Stimulated activated CD4-positive, alpha-beta T cell treated with anti-CD3 and anti-CD28 coated beads, Interleukin-4, amount 100 ng/mL, for 1 hour (primary cell): Measurements from ENCODE around the gene ADAMTS2.

Source experiments
- DNase-seq: peaks from one replicate; pipeline ENCODE4 v3.0.0-alpha.2; 2020

The ADAMTS2 gene

GRCh38 chr5:179310439-179311090 is 34.7 kb downstream of the ADAMTS2 start:
- no peak for DNase-seq

GRCh38 chr5:179309751-179310320 is 35.4 kb downstream of the ADAMTS2 start:
- DNase-seq, result no peak

DNA sequence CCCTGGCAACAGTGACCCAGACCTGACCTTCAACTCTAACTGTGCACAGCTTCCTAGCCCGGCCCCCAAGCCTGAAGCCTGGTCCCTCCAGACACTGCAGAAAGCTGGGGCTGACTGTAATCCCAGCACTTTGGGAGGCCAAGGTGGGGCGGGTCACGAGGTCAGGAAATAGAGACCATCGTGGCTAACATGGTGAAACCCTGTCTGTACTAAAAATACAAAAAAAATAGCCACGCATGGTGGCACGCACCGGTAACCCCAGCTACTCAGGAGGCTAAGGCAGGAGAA is 35.9 kb downstream of the ADAMTS2 start:
- no peak for DNase-seq

- DNase-seq, result no peak
These were observed 36.5 kb downstream of the ADAMTS2 start for GRCh38 chr5:179308563-179309382.

DNA sequence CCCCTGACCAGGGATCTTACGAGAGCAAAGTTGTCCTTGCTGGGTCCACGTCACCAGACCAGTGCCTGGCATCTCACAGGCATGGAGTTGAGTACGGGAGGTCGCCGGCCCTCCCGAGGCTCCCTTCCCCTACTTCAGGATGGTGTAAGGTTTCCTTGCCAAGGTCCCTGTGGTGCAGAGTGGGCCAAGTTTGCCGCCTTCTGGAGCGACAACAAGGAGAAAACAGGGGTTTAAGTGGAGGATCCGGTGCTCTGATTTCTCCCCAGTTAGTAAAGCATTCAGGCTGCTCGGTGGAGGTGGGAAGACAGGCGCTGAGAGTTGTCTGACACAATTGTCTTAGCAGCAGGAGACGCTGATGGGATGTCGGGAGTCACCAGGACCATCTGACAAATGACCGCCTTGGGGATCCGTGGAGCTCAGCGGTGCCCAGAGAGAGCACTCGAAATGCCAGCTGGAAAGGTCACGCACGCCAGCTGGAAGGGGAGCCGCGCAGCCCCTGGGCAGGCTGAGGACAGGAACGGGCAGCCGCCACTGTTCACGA is 37.3 kb downstream of the ADAMTS2 start:
- DNase-seq, result no peak

DNA sequence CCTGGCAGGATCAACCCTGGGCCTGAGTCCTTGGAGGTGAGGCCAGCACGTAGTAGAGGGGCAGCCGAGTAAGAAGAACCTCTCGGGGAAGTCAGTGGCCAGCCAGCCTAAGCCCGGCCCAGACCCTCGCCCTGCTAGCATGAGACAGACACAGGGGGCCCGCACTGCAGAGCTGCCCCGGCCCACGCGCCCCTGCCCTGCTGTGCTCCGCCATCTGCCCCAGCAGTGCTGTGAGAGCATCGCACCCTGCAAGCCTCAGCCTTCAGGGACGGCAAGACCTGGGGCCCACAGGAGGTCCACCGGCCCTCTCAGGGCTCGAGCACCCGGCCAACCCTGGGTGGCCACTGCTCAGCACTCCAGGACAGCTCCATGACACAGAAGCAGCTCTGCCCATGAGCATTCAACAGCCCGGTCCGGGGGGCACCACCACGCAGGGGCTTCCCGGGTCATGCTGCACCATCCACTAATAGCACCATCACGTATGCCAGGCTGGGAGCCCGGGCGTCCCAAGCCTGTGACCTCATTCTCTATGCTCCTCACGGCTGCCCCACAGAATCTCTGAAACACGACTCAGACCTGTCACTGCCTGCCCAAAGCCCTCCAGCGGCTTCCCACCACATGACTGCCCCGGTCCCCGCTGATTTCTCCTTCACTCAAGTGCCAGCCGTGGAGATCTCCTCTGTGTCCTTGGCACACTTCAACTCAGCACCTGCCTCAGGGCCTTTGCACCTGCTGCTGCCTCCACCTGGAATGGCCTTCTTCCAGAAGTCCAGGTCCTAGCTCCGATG is 38.1 kb downstream of the ADAMTS2 start:
- DNase-seq, result no peak

- DNase-seq, result no peak
These were observed 38.9 kb downstream of the ADAMTS2 start for GRCh38 chr5:179306191-179307012.

- DNase-seq, result no peak
These were observed 40.4 kb downstream of the ADAMTS2 start for GRCh38 chr5:179304871-179305270.

GRCh38 chr5:179304466-179304865 is 40.8 kb downstream of the ADAMTS2 start:
- DNase-seq, result no peak

- DNase-seq, result no peak
These were observed 41.6 kb downstream of the ADAMTS2 start for GRCh38 chr5:179303451-179304200.

DNA sequence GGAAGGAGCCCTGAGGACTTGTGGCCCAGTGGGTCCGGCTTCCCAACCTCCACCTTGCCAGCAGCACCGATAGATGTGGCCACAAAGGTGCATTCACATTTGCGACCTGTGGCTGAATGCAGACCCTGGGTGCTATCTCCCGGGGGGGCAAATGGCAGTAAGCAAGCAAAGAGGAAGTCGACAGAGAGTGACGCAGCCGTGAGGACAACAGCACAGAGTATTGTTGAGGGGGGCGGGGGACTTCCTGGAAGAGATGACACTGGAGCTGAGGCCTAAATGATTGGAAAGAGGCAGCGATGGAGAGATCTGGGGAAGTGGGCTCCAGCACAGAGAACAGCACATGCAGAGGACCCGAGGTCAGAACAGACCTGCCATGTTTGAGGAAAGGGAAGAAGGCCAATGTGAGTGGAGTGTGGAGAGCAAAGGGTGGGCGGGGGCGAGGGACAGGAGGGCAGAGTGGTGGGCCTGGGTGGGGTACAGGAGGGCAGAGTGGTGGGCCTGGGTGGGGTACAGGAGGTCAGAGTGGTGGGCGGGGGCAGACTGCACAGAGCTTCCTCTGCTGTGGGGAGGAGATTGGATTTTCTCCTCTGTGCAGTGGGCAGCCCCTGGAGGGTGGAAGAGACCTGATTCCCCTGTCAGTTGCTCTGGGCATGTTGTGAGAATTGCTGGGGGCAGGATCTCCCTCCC is 42.6 kb downstream of the ADAMTS2 start:
- no peak for DNase-seq

DNA sequence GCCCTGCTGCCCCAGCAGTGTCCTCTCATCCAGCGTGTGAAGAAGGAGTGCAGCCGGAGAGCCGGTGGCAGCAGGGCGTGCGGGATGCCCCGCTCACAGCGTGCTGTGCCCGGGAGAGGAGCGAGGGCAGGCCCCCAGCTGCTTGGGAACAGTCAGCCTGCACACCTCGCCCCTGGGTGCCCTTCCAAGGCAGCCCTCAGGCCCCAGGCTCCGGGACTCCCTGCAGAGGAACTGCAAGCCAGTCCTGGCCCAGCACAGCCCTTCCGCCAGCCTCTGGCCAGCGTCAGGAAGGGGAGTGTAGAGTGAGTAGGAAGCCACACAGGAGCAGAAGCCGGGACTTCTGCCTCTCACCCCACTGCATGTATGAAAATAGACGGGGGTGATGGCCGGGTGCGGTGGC is 43.5 kb downstream of the ADAMTS2 start:
- no peak for DNase-seq

- no peak for DNase-seq
These were observed 43.9 kb downstream of the ADAMTS2 start for GRCh38 chr5:179301376-179301775.

- no peak for DNase-seq
These were observed 44.6 kb downstream of the ADAMTS2 start for GRCh38 chr5:179300581-179301180.

GRCh38 chr5:179298181-179298993 is 46.9 kb downstream of the ADAMTS2 start:
- no peak for DNase-seq

GRCh38 chr5:179297486-179298180 is 47.6 kb downstream of the ADAMTS2 start:
- no peak for DNase-seq

GRCh38 chr5:179297026-179297425 is 48.2 kb downstream of the ADAMTS2 start:
- no peak for DNase-seq

- no peak for DNase-seq
These were observed 49.0 kb downstream of the ADAMTS2 start for GRCh38 chr5:179296150-179296821.
